SK-N-SH (cell line): Measurements from ENCODE around the gene COL1A2. TPM values are rescaled to one million over a fixed set of nuclear protein-coding genes. Genes with fewer than 3 reads are reported as not detected.

Source experiments
- CTCF ChIA-PET: fragments of 300-600, 350-600 bp; formaldehyde crosslinking; extraction: SDS; loops from one replicate; lab custom pipeline; 2021; lab: Yijun Ruan, JAX
- POLR2A ChIA-PET: fragments of 350-600 bp; sonication (Branson Sonifier 250); formaldehyde crosslinking; extraction: SDS; loops from one replicate; lab custom pipeline; 2020; ENCODE audit warnings: antibody characterized with exemption, inconsistent platforms; lab: Yijun Ruan, JAX
- DNase-seq: peaks from one replicate; pipeline ENCODE4 v3.0.0; 2012
- H2AFZ ChIP-seq: fragments of 200-600 bp; sonication (generic); 2 replicates; pipeline ENCODE4 v1.8.1; 2016; ENCODE audit warnings: antibody characterized with exemption, mild to moderate bottlenecking, low read depth
- H3F3A ChIP-seq: fragments of 200-600 bp; sonication (generic); replicated peaks from 2 replicates; pipeline ENCODE3; 2016; ENCODE audit warnings: antibody characterized with exemption, mild to moderate bottlenecking; ENCODE audit not compliant: insufficient read depth
- H3K27ac ChIP-seq, 2 experiments: fragments of 200-500 bp in 1 of 2; fragments of 200-600 bp in 1 of 2; sonication (Bioruptor generic) in 1 of 2; sonication (generic), shearing (Covaris generic) in 1 of 2; 2 replicates each; pipeline versions ENCODE4 v1.5.1 to v1.6.1; 2014 to 2016; ENCODE audit warnings: low read depth in 2 of 2, inconsistent platforms in 1 of 2, low read length in 1 of 2, mild to moderate bottlenecking in 1 of 2, mixed read lengths in 1 of 2
- H3K27me3 ChIP-seq: fragments of 200-600 bp; sonication (generic), shearing (Covaris generic); 2 replicates; pipeline ENCODE4 v1.6.1; 2016; ENCODE audit warnings: mixed run types; ENCODE audit not compliant: insufficient read depth
- H3K36me3 ChIP-seq, 2 experiments: fragments of 200-500 bp in 1 of 2; fragments of 200-600 bp in 1 of 2; sonication (Bioruptor generic) in 1 of 2; sonication (generic) in 1 of 2; replicated peaks in 1 of 2; 2 replicates each; pipeline versions ENCODE3 to v1.5.1; 2014 to 2016; ENCODE audit warnings: low read length in 1 of 2, mild to moderate bottlenecking in 1 of 2; ENCODE audit not compliant: insufficient read depth in 2 of 2, control insufficient read depth in 1 of 2
- H3K4me1 ChIP-seq, 2 experiments: fragments of 200-500 bp in 1 of 2; fragments of 200-600 bp in 1 of 2; sonication (Bioruptor generic) in 1 of 2; sonication (generic), shearing (Covaris generic) in 1 of 2; 2 replicates each; pipeline versions ENCODE4 v1.5.1 to v1.6.1; 2014 to 2016; ENCODE audit warnings: low read depth in 1 of 2, low read length in 1 of 2, mixed run types in 1 of 2; ENCODE audit not compliant: insufficient read depth in 2 of 2, control insufficient read depth in 1 of 2
- H3K4me2 ChIP-seq: fragments of 200-600 bp; sonication (generic), shearing (Covaris generic); 2 replicates; pipeline ENCODE4 v1.6.1; 2017; ENCODE audit warnings: mixed run types
- H3K4me3 ChIP-seq, 2 experiments: fragments of 200-500 bp in 1 of 2; fragments of 200-600 bp in 1 of 2; sonication (Bioruptor generic) in 1 of 2; sonication (generic), shearing (Covaris generic) in 1 of 2; 2 replicates each; pipeline versions ENCODE4 v1.5.1 to v1.8.1; 2014 to 2016; ENCODE audit warnings: low read depth in 2 of 2, inconsistent platforms in 1 of 2, low read length in 1 of 2, mild to moderate bottlenecking in 1 of 2, mixed read lengths in 1 of 2, moderate library complexity in 1 of 2
- H3K79me2 ChIP-seq: fragments of 200-600 bp; sonication (generic); 2 replicates; pipeline ENCODE4 v1.8.1; 2017; ENCODE audit warnings: mild to moderate bottlenecking; ENCODE audit not compliant: insufficient read depth
- H3K9ac ChIP-seq: fragments of 200-600 bp; sonication (generic); 2 replicates; pipeline ENCODE4 v1.6.1; 2017; ENCODE audit warnings: mixed run types
- H3K9me2 ChIP-seq: fragments of 200-600 bp; sonication (generic); 2 replicates; pipeline ENCODE4 v1.6.1; 2017; ENCODE audit warnings: mixed run types
- H3K9me3 ChIP-seq: fragments of 200-600 bp; sonication (generic); 2 replicates; pipeline ENCODE4 v1.6.1; 2017; ENCODE audit warnings: mixed run types, mild to moderate bottlenecking, moderate library complexity
- H4K20me1 ChIP-seq: fragments of 200-600 bp; sonication (generic); 2 replicates; pipeline ENCODE4 v1.6.1; 2017; ENCODE audit warnings: mild to moderate bottlenecking, mixed run types; ENCODE audit not compliant: insufficient read depth
- ELF1 ChIP-seq: IDR thresholded peaks from 2 replicates; pipeline ENCODE4 v1.4.0; 2012
- EP300 ChIP-seq, 2 experiments: IDR thresholded peaks; 2 replicates each; pipeline versions ENCODE4 v1.4.0 to v1.6.1; 2012; ENCODE audit warnings: borderline replicate concordance in 1 of 2, low read depth in 1 of 2, low read length in 1 of 2
- FOSL2 ChIP-seq: IDR thresholded peaks from 2 replicates; pipeline ENCODE4 v1.4.0; 2012; ENCODE audit warnings: low read depth, mild to moderate bottlenecking, moderate library complexity, borderline replicate concordance
- FOXJ3 ChIP-seq: sonication (generic); formaldehyde crosslinking; IDR thresholded peaks from 2 replicates; pipeline ENCODE4 v1.5.1; 2020; ENCODE audit warnings: mild to moderate bottlenecking, missing genetic modification reagents
- GABPA ChIP-seq: IDR thresholded peaks from 2 replicates; pipeline ENCODE4 v1.4.0; 2012; ENCODE audit warnings: low read depth, mild to moderate bottlenecking
- GATA2 ChIP-seq: sonication (generic); formaldehyde crosslinking; IDR thresholded peaks from 2 replicates; pipeline ENCODE4 v1.5.0; 2020; ENCODE audit warnings: mild to moderate bottlenecking, missing genetic modification reagents
- JUND ChIP-seq: IDR thresholded peaks from 2 replicates; pipeline ENCODE4 v1.4.0; 2012
- MEF2A ChIP-seq: IDR thresholded peaks from 2 replicates; pipeline ENCODE4 v1.4.0; 2012; ENCODE audit warnings: low read depth, borderline replicate concordance
- NFIC ChIP-seq: IDR thresholded peaks from 2 replicates; pipeline ENCODE4 v1.4.0; 2012; ENCODE audit warnings: borderline replicate concordance
- RAD21 ChIP-seq: IDR thresholded peaks from 2 replicates; pipeline ENCODE4 v1.6.1; 2012; ENCODE audit warnings: mild to moderate bottlenecking, low read length
- RCOR1 ChIP-seq: fragments of 150-350 bp; IDR thresholded peaks from 2 replicates; pipeline ENCODE4 v1.6.1; 2017; ENCODE audit warnings: antibody characterized with exemption, low read length
- TCF12 ChIP-seq: IDR thresholded peaks from 2 replicates; pipeline ENCODE4 v1.4.0; 2012
- WGBS: methylation state at CpG from one replicate; pipeline ENCODE4 v1.1.6; 2017; ENCODE audit warnings: low lambda C conversion rate; 5-methylcytosine and 5-hydroxymethylcytosine counted together
- polyA plus RNA-seq, 3 experiments: library from polyadenylated mRNA; depleted of rRNA; stranded (reverse); fragments of >200 nt; gene quantifications; 2 replicates each; pipeline ENCODE4 v1.2.3, GENCODE V29; 2012
- TF ChIP-seq, protein P1 (sequence below): fragments of 150-350 bp; IDR thresholded peaks from 2 replicates; pipeline ENCODE4 v1.6.1; 2017; ENCODE audit warnings: antibody characterized with exemption, low read length, low read depth, borderline replicate concordance
- TF ChIP-seq, protein P2 (sequence below): fragments of 150-350 bp; IDR thresholded peaks from 2 replicates; pipeline ENCODE4 v1.6.1; 2016; ENCODE audit warnings: mild to moderate bottlenecking, low read depth, low read length

COL1A2 gene
- polyA plus RNA-seq, 1 of the 3 experiments (the other 2 are of a cell fraction) = 11.4 TPM

- 95% methylated on average over 2 of the region's 2 CpGs for WGBS
- Histone ChIP-seq H3K27ac (no peak overlapping the region), H3K4me1 (peaks cover 0 to 17% of the 10 kb centered on the region in 2 experiments; a peak in 3 of 4 replicates), H3F3A (peaks cover 11% of the 10 kb centered on the region), H4K20me1 (no peaks in the 10 kb centered on the region), H3K27me3 (no peaks in the 10 kb centered on the region), H3K9ac (no peak overlapping the region), H3K36me3 (no peaks in the 10 kb centered on the region), H3K4me3 (no peak overlapping the region), H3K79me2 (no peaks in the 10 kb centered on the region), H2AFZ (peak overlapping the region; percentile 14; the same call in 1 of the 2 replicates), H3K9me2 (no peaks in the 10 kb centered on the region), H3K4me2 (no peak overlapping the region), H3K9me3 (no peaks in the 10 kb centered on the region; the same call in 1 of the 2 replicates)
- ChIA-PET CTCF (interaction anchor here (1.4 to 2.0 kb wide), 5 partner anchors 17 to 778 kb away, joined by 3 to 6 read pairs (median 5); no protein-coding TSS in a partner anchor), POLR2A (no interaction called here)
- no peak for DNase-seq
- TF ChIP-seq, protein P1, sequence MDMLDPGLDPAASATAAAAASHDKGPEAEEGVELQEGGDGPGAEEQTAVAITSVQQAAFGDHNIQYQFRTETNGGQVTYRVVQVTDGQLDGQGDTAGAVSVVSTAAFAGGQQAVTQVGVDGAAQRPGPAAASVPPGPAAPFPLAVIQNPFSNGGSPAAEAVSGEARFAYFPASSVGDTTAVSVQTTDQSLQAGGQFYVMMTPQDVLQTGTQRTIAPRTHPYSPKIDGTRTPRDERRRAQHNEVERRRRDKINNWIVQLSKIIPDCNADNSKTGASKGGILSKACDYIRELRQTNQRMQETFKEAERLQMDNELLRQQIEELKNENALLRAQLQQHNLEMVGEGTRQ = no peak
- TF ChIP-seq ELF1 (no peak), TCF12 (no peak), MEF2A (no peak)
Observed at GRCh38 chr7:94400022-94400421, 5.3 kb downstream of the COL1A2 start.

- no peaks in the 10 kb centered on the region for H3K9me2 ChIP-seq
- no peaks in the 10 kb centered on the region for H3K79me2 ChIP-seq
- H3K4me3 ChIP-seq = no peak overlapping the region
- ChIA-PET CTCF (interaction anchor here (1.4 to 2.0 kb wide), 5 partner anchors 16 to 779 kb away, joined by 3 to 6 read pairs (median 5); no protein-coding TSS in a partner anchor), POLR2A (no interaction called here)
- H3K9ac ChIP-seq = no peak overlapping the region
- no peak overlapping the region for H3K4me2 ChIP-seq
- 89% methylated on average over 6 of the region's 6 CpGs for WGBS
- H3F3A ChIP-seq = peaks cover 14% of the 10 kb centered on the region
- H4K20me1 ChIP-seq = no peaks in the 10 kb centered on the region
- no peaks in the 10 kb centered on the region for H3K27me3 ChIP-seq
- H3K4me1 ChIP-seq = peaks cover 0 to 13% of the 10 kb centered on the region in 2 experiments; a peak in 2 of 4 replicates
- peak; percentile 34; the same call in 1 of the 2 replicates for TF ChIP-seq FOSL2
- TF ChIP-seq TCF12 = 0 out of 2 replicates have a peak, but pooled peaks have one; percentile 33
- TF ChIP-seq, protein P2, sequence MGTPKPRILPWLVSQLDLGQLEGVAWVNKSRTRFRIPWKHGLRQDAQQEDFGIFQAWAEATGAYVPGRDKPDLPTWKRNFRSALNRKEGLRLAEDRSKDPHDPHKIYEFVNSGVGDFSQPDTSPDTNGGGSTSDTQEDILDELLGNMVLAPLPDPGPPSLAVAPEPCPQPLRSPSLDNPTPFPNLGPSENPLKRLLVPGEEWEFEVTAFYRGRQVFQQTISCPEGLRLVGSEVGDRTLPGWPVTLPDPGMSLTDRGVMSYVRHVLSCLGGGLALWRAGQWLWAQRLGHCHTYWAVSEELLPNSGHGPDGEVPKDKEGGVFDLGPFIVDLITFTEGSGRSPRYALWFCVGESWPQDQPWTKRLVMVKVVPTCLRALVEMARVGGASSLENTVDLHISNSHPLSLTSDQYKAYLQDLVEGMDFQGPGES = no peak
- TF ChIP-seq ELF1 = no peak
- TF ChIP-seq EP300 (IDR thresholded peaks at IDR 0.05; ENCODE audit: borderline replicate concordance in 1 of 2, low read depth in 1 of 2, low read length in 1 of 2) = peak in 1 of 2 experiments; percentile 24; a peak in 1 of 4 replicates
- TF ChIP-seq GATA2 (CRISPR knock-in tag) = no peak
- peak; percentile 33; the same call in 1 of the 2 replicates for TF ChIP-seq NFIC
- peak; percentile 21; the same call in 1 of the 2 replicates for TF ChIP-seq JUND
- no peak for TF ChIP-seq RAD21
- TF ChIP-seq RCOR1 = no peak
- no peak for TF ChIP-seq GABPA
- TF ChIP-seq FOXJ3 (CRISPR knock-in tag) = no peak
- H2AFZ ChIP-seq = peak overlapping the region; percentile 14
- H3K36me3 ChIP-seq = no peaks in the 10 kb centered on the region
- no peaks in the 10 kb centered on the region; the same call in 1 of the 2 replicates for H3K9me3 ChIP-seq
- no peak for DNase-seq
- H3K27ac ChIP-seq = peak overlapping the region in 1 of 2 experiments; percentile 39; a peak in 1 of 4 replicates
Observed at GRCh38 chr7:94400643-94401427, 6.1 kb downstream of the COL1A2 start.
